ENCODE data around the gene SEPTIN2. TPM values are rescaled to one million over a fixed set of nuclear protein-coding genes. Genes with fewer than 3 reads are reported as not detected.

Gene SEPTIN2
- total RNA-seq, 3 donors from 2014 or later, result 298 to 321 (median 299) TPM

DNA sequence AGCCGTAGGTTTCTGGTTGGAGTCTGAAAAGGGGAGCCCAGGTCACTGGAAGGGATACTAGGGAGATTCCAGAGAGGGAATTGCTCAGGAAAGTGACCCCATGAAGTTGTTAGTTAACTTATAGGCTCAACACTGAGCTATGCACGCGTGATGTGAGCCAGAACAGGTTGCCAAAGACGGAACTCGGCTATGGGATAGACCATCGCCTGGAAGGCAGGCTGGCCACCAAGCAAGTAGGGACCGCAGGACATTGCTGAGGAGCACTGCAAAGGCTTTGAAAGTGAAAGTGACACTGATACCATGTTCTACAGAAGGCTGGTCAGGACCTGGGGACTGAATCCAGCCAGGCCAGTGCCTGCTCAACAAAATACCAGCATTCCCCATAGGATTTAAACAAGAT, 47.7 kb downstream of the SEPTIN2 start:
- intact Hi-C loops (cut with DNase I; ENCODE audit: low total_unique reads), result no loop called here

GRCh38 chr2:241364781-241365180, 49.1 kb downstream of the SEPTIN2 start:
- intact Hi-C loops (cut with DNase I; ENCODE audit: low total_unique reads), result no loop called here
- Histone ChIP-seq H3K4me1 (no peaks in the 10 kb centered on the region), H3K9me3 (no peaks in the 10 kb centered on the region)

More for the DNA sequence above, 47.7 kb downstream of the SEPTIN2 start:
- H3K27ac ChIP-seq, result no peak overlapping the region
- no peaks in the 10 kb centered on the region for H3K36me3 ChIP-seq
- no peaks in the 10 kb centered on the region for H3K9me3 ChIP-seq
- H3K27me3 ChIP-seq, result no peaks in the 10 kb centered on the region
- no peak overlapping the region for H3K4me3 ChIP-seq
- H3K4me1 ChIP-seq, result no peaks in the 10 kb centered on the region
- TF ChIP-seq, protein P1, sequence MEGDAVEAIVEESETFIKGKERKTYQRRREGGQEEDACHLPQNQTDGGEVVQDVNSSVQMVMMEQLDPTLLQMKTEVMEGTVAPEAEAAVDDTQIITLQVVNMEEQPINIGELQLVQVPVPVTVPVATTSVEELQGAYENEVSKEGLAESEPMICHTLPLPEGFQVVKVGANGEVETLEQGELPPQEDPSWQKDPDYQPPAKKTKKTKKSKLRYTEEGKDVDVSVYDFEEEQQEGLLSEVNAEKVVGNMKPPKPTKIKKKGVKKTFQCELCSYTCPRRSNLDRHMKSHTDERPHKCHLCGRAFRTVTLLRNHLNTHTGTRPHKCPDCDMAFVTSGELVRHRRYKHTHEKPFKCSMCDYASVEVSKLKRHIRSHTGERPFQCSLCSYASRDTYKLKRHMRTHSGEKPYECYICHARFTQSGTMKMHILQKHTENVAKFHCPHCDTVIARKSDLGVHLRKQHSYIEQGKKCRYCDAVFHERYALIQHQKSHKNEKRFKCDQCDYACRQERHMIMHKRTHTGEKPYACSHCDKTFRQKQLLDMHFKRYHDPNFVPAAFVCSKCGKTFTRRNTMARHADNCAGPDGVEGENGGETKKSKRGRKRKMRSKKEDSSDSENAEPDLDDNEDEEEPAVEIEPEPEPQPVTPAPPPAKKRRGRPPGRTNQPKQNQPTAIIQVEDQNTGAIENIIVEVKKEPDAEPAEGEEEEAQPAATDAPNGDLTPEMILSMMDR (IDR thresholded peaks at IDR 0.05), result no peak
- TF ChIP-seq POLR2AphosphoS5 (IDR thresholded peaks at IDR 0.05), result no peak
- no peak for TF ChIP-seq POLR2A (IDR thresholded peaks at IDR 0.05)
- DNase-seq (ENCODE audit: low spot score in 2 of 2), result no peak

GRCh38 chr2:241366678-241367077, 51.0 kb downstream of the SEPTIN2 start:
- no peaks in the 10 kb centered on the region for H3K36me3 ChIP-seq
- TF ChIP-seq POLR2A (IDR thresholded peaks at IDR 0.05) (no peak), POLR2AphosphoS5 (IDR thresholded peaks at IDR 0.05) (no peak)
- TF ChIP-seq, protein P1 (IDR thresholded peaks at IDR 0.05), result no peak
- H3K27me3 ChIP-seq, result no peaks in the 10 kb centered on the region
- no peak for DNase-seq (ENCODE audit: low spot score in 2 of 2)
- no peaks in the 10 kb centered on the region for H3K9me3 ChIP-seq
- H3K27ac ChIP-seq, result no peak overlapping the region
- no peaks in the 10 kb centered on the region for H3K4me1 ChIP-seq
- no peak overlapping the region for H3K4me3 ChIP-seq
- intact Hi-C loops (cut with DNase I; ENCODE audit: low total_unique reads), result no loop called here

More at GRCh38 chr2:241364781-241365180, 49.1 kb downstream of the SEPTIN2 start:
- no peaks in the 10 kb centered on the region for H3K27me3 ChIP-seq
- no peak overlapping the region for H3K4me3 ChIP-seq
- H3K27ac ChIP-seq, result no peak overlapping the region
- DNase-seq (ENCODE audit: low spot score in 2 of 2), result no peak
- H3K36me3 ChIP-seq, result no peaks in the 10 kb centered on the region
- TF ChIP-seq POLR2AphosphoS5 (IDR thresholded peaks at IDR 0.05), result no peak
- TF ChIP-seq, protein P1 (IDR thresholded peaks at IDR 0.05), result no peak
- no peak for TF ChIP-seq POLR2A (IDR thresholded peaks at IDR 0.05)

GRCh38 chr2:241368643-241369042, 52.9 kb downstream of the SEPTIN2 start:
- no peak for TF ChIP-seq POLR2AphosphoS5 (IDR thresholded peaks at IDR 0.05)
- no peak overlapping the region for H3K27ac ChIP-seq
- no peak for DNase-seq (ENCODE audit: low spot score in 2 of 2)
- H3K4me3 ChIP-seq, result no peak overlapping the region
- intact Hi-C loops (cut with DNase I; ENCODE audit: low total_unique reads), result no loop called here
- H3K27me3 ChIP-seq, result no peaks in the 10 kb centered on the region
- H3K4me1 ChIP-seq, result no peaks in the 10 kb centered on the region
- no peaks in the 10 kb centered on the region for H3K9me3 ChIP-seq
- H3K36me3 ChIP-seq, result no peaks in the 10 kb centered on the region

- Histone ChIP-seq H3K27ac (no peak overlapping the region), H3K36me3 (no peaks in the 10 kb centered on the region), H3K9me3 (no peaks in the 10 kb centered on the region), H3K4me3 (no peak overlapping the region), H3K27me3 (no peaks in the 10 kb centered on the region), H3K4me1 (no peaks in the 10 kb centered on the region)
- no peak for DNase-seq (ENCODE audit: low spot score in 2 of 2)
- TF ChIP-seq POLR2AphosphoS5 (IDR thresholded peaks at IDR 0.05), result no peak
- TF ChIP-seq POLR2A (IDR thresholded peaks at IDR 0.05), result no peak
- TF ChIP-seq, protein P1 (IDR thresholded peaks at IDR 0.05), result no peak
- intact Hi-C loops (cut with DNase I; ENCODE audit: low total_unique reads), result no loop called here
Observed at GRCh38 chr2:241372361-241372992, 56.8 kb downstream of the SEPTIN2 start.

Data from breast epithelium (tissue), 4 donors.